K562 (cell line): ENCODE measurements around the gene ACP5. TPM values are rescaled to one million over a fixed set of nuclear protein-coding genes. Genes with fewer than 3 reads are reported as not detected.

Experiments used
- ATAC-seq: fragments of 200-7000 bp; cut with Tn5 transposase; 3 replicates; pipeline ENCODE4 v1.9.1; 2020; ENCODE audit warnings: moderate library complexity
- BruUV-seq: library from RNA; stranded (reverse); fragments of 400-500 nt; replicated peaks from 2 replicates; lab custom pipeline; 2021; lab: Mats Ljungman, UMichigan
- CTCF ChIA-PET: fragments of 300-600 bp; formaldehyde crosslinking; extraction: SDS; loops from one replicate; lab custom pipeline; 2021; ENCODE audit warnings: low intra/inter-chr PET ratio; lab: Yijun Ruan, JAX
- POLR2A ChIA-PET: fragments of 300-600, 350-650 bp; sonication (Branson Sonifier 250); formaldehyde crosslinking; extraction: SDS; loops from one replicate; lab custom pipeline; 2021; ENCODE audit warnings: antibody characterized with exemption, inconsistent platforms; lab: Yijun Ruan, JAX
- DNase-seq, 4 experiments: peaks; one replicate each; pipeline versions ENCODE4 v3.0.0 to v3.0.0-alpha.2; 2011 to 2018; ENCODE audit warnings: low spot score in 3 of 4, mixed read lengths in 3 of 4; ENCODE audit errors: extremely low read depth in 1 of 4
- FAIRE-seq: peaks from 2 replicates; lab custom pipeline; 2011; peaks lifted over from hg19 to GRCh38; lab: Jason Lieb, UNC
- H2AFZ ChIP-seq: 2 replicates; pipeline ENCODE4 v1.6.0; 2011; ENCODE audit warnings: low read depth, low read length, control low read depth, inconsistent platforms
- H3K27ac ChIP-seq: fragments of 200-600 bp; 3 replicates; pipeline ENCODE4 v1.8.0; 2011; ENCODE audit warnings: low read depth, mild to moderate bottlenecking, control low read depth, inconsistent platforms, low read length, moderate library complexity, mixed read lengths; ENCODE audit errors: extremely low read depth
- H3K27me3 ChIP-seq, 2 experiments: fragments of 300-600 bp in 1 of 2; 2 replicates in 1 of 2; 3 replicates in 1 of 2; pipeline versions ENCODE4 v1.6.0 to v1.8.0; 2011; ENCODE audit warnings: inconsistent platforms in 2 of 2, low read length in 2 of 2, mild to moderate bottlenecking in 1 of 2, mixed read lengths in 1 of 2, moderate library complexity in 1 of 2; ENCODE audit not compliant: control insufficient read depth in 2 of 2, insufficient read depth in 2 of 2
- H3K36me3 ChIP-seq: fragments of 300-600 bp; 3 replicates; pipeline ENCODE4 v1.8.0; 2011; ENCODE audit warnings: mild to moderate bottlenecking, low read length, inconsistent platforms; ENCODE audit not compliant: control insufficient read depth, insufficient read depth
- H3K4me1 ChIP-seq, 2 experiments: fragments of 200-600 bp in 1 of 2; replicated peaks in 1 of 2; 2 replicates in 1 of 2; 3 replicates in 1 of 2; pipeline versions ENCODE4 v1.5.1 to v1.8.0; 2011; ENCODE audit warnings: inconsistent platforms in 2 of 2, low read length in 2 of 2, mild to moderate bottlenecking in 1 of 2, mixed read lengths in 1 of 2, moderate library complexity in 1 of 2; ENCODE audit not compliant: control insufficient read depth in 2 of 2, insufficient read depth in 2 of 2
- H3K4me2 ChIP-seq: 2 replicates; pipeline ENCODE4 v1.6.1; 2011; ENCODE audit warnings: low read length, control low read depth, inconsistent platforms, mixed read lengths; ENCODE audit not compliant: insufficient read depth
- H3K4me3 ChIP-seq: fragments of 200-600 bp; sonication (generic), shearing (Covaris generic); 2 replicates; pipeline ENCODE4 v1.5.1; 2016; ENCODE audit warnings: control low read depth, inconsistent platforms
- H3K79me2 ChIP-seq: fragments of 200-600 bp; 3 replicates; pipeline ENCODE4 v1.8.0; 2011; ENCODE audit warnings: low read length, inconsistent platforms; ENCODE audit not compliant: control insufficient read depth, insufficient read depth
- H3K9ac ChIP-seq, 2 experiments: 2 replicates each; pipeline versions ENCODE4 v1.6.0 to v1.6.1; 2011; ENCODE audit warnings: low read depth in 2 of 2, low read length in 2 of 2, control low read depth in 1 of 2, inconsistent platforms in 1 of 2, mild to moderate bottlenecking in 1 of 2, mixed read lengths in 1 of 2; ENCODE audit not compliant: insufficient read depth in 1 of 2
- H3K9me1 ChIP-seq: one replicate; pipeline ENCODE4 v1.6.0; 2011; ENCODE audit warnings: inconsistent platforms, mild to moderate bottlenecking, low read length, moderate library complexity; ENCODE audit not compliant: control insufficient read depth, insufficient read depth
- H3K9me3 ChIP-seq: replicated peaks from 2 replicates; pipeline ENCODE4 v1.5.1; 2011; ENCODE audit warnings: low read depth, low read length, inconsistent platforms; ENCODE audit not compliant: control insufficient read depth, insufficient read depth
- H4K20me1 ChIP-seq: replicated peaks from 2 replicates; pipeline ENCODE4 v1.6.1; 2011; ENCODE audit warnings: low read length, inconsistent platforms, mixed read lengths; ENCODE audit not compliant: control insufficient read depth, insufficient read depth
- ARHGAP35 ChIP-seq: fragments of 450-650 bp; IDR thresholded peaks from 2 replicates; pipeline ENCODE4 v1.6.1; 2018; ENCODE audit not compliant: partially characterized antibody
- ARID3A ChIP-seq: IDR thresholded peaks from 2 replicates; pipeline ENCODE4 v1.6.1; 2012; ENCODE audit warnings: low read depth, low read length, improper control_type of control experiment, borderline replicate concordance
- CBFA2T2 ChIP-seq: fragments of 450-650 bp; conservative IDR thresholded peaks from 2 replicates; pipeline ENCODE4 v1.6.1; 2017; ENCODE audit warnings: mild to moderate bottlenecking
- CBFB ChIP-seq: sonication (generic); formaldehyde crosslinking; IDR thresholded peaks from 2 replicates; pipeline ENCODE4 v1.4.0; 2020; ENCODE audit warnings: mild to moderate bottlenecking, missing genetic modification reagents
- CEBPZ ChIP-seq: fragments of 150-350 bp; IDR thresholded peaks from 2 replicates; pipeline ENCODE4 v1.6.1; 2014; ENCODE audit warnings: low read depth, mild to moderate bottlenecking, low read length, borderline replicate concordance
- CREB3 ChIP-seq: fragments of 450-650 bp; conservative IDR thresholded peaks from 2 replicates; pipeline ENCODE4 v1.6.1; 2016; ENCODE audit warnings: missing genetic modification characterization, low read depth, mild to moderate bottlenecking, missing compliant biosample characterization, moderate library complexity
- GABPB2 ChIP-seq: fragments of 250-450 bp; sonication (Bioruptor Pico); conservative IDR thresholded peaks from 2 replicates; pipeline ENCODE4 v1.5.1; 2021; ENCODE audit warnings: mild to moderate bottlenecking
- HMBOX1 ChIP-seq: sonication (generic); IDR thresholded peaks from 2 replicates; pipeline ENCODE4 v1.6.1; 2016
- KDM2B ChIP-seq: fragments of 250-450 bp; sonication (Bioruptor Pico); IDR thresholded peaks from 2 replicates; pipeline ENCODE4 v1.8.0; 2021; ENCODE audit warnings: mild to moderate bottlenecking, moderate library complexity
- PHF21A ChIP-seq: fragments of 450-650 bp; IDR thresholded peaks from 2 replicates; pipeline ENCODE4 v1.6.1; 2017; ENCODE audit warnings: low read depth, borderline replicate concordance
- RBM22 ChIP-seq: fragments of 200-400 bp; formaldehyde crosslinking; IDR thresholded peaks from 2 replicates; pipeline ENCODE4 v1.6.1; 2018; ENCODE audit warnings: low read length, low read depth; ENCODE audit not compliant: poor library complexity, severe bottlenecking
- U2AF2 ChIP-seq: fragments of 200-400 bp; formaldehyde crosslinking; optimal IDR thresholded peaks from 2 replicates; pipeline ENCODE3; 2017; ENCODE audit warnings: low read depth, mild to moderate bottlenecking, low read length
- ZEB2 ChIP-seq: fragments of 450-650 bp; IDR thresholded peaks from 2 replicates; pipeline ENCODE4 v1.6.1; 2016
- ZNF253 ChIP-seq: fragments of 250-450 bp; sonication (Bioruptor Pico); conservative IDR thresholded peaks from 2 replicates; pipeline ENCODE4 v1.6.1; 2021; ENCODE audit warnings: mild to moderate bottlenecking
- ZNF785 ChIP-seq: fragments of 250-450 bp; sonication (Bioruptor Pico); IDR thresholded peaks from 2 replicates; pipeline ENCODE4 v1.4.0; 2020; ENCODE audit warnings: mild to moderate bottlenecking
- WGBS: fragments of 100-300 bp; shearing (Covaris generic); methylation state at CpG from one replicate; pipeline ENCODE4 v1.1.6; 2016; ENCODE audit warnings: low coverage, mixed read lengths; ENCODE audit not compliant: insufficient coverage; ENCODE audit errors: missing lambda C conversion rate; 5-methylcytosine and 5-hydroxymethylcytosine counted together
- in situ Hi-C: fragments of 300-500 bp; cut with MboI; formaldehyde crosslinking; loops from 4 replicates; pipeline ENCODE4 v1.15.0; 2018; ENCODE audit warnings: inconsistent platforms, mixed read lengths
- intact Hi-C: fragments of 100-400 bp; cut with micrococcal nuclease; formaldehyde crosslinking; loops from 2 replicates; pipeline ENCODE4 v1.14.2; 2022
- polyA plus RNA-seq, 8 experiments: library from polyadenylated mRNA; depleted of rRNA in 4 of 8; stranded (reverse) in 5 of 8; unstranded in 3 of 8; fragments of >200 nt; fragmentation: Nextera tagmentation in 2 of 8; fragmentation: Illumina TruSeq in 1 of 8; extraction: Ambion mirVana in 2 of 8; extraction: Trizol in 1 of 8; gene quantifications; 2 replicates each; pipeline versions ENCODE4 v1.2.1 to v1.2.3, GENCODE V29; 2011 to 2014; ENCODE audit warnings: inconsistent platforms in 1 of 8, missing spikeins in 1 of 8
- total RNA-seq, 7 experiments: library from RNA; depleted of rRNA in 6 of 7; stranded (reverse); fragments of >200 nt in 6 of 7; fragmentation: Illumina TruSeq in 2 of 7; extraction: Trizol in 2 of 7; gene quantifications; 2 replicates each; pipeline versions ENCODE4 v1.2.1 to v1.2.3, GENCODE V29; 2011 to 2021; ENCODE audit warnings: low replicate concordance in 1 of 7

The ACP5 gene
- total and polyA plus RNA-seq, 9 of the 15 experiments (the other 6 are each of a cell fraction or from before 2014, with no cell fraction given) = 0.06 to 1.1 (median 0.31) TPM; not detected in 1

GRCh38 chr19:11538232-11539036 lies 39.0 kb downstream of the ACP5 start, which contains the start of gene CNN1:
TSS of gene CNN1 (plus strand) at chr19:11538851. CDS start at chr19:11538928, 77 bp downstream.
- ChIA-PET CTCF (no interaction called here), POLR2A (interaction anchor here (0.6 to 1.2 kb wide), 7 partner anchors 9 to 1123 kb away, joined by 3 to 7 read pairs (median 3); partner anchors contain the start of genes ECSIT and ELOF1)
- Histone ChIP-seq H4K20me1 (no peaks in the 10 kb centered on the region), H3K9ac (peak within 1 kb of the TSS; percentile 48 to 88), H3K27me3 (no peaks in the 10 kb centered on the region), H3K4me1 (peaks cover 30 to 49% of the 10 kb centered on the region in 2 experiments; a peak in 4 of 5 replicates), H3K79me2 (no peaks in the 10 kb centered on the region), H2AFZ (peak within 1 kb of the TSS; percentile 66), H3K4me3 (peak within 1 kb of the TSS; percentile 31; the same call in 1 of the 2 replicates), H3K4me2 (peak within 1 kb of the TSS; percentile 70), H3K36me3 (no peaks in the 10 kb centered on the region), H3K27ac (peak within 1 kb of the TSS; percentile 36), H3K9me1 (no peaks in the 10 kb centered on the region), H3K9me3 (no peaks in the 10 kb centered on the region)
- intact Hi-C loops = loop anchor here (5.0 kb wide), 1 partner anchor 41 kb away; no protein-coding TSS in a partner anchor
- in situ Hi-C loops = no loop called here
- 27% methylated on average over 20 of the region's 21 CpGs for WGBS
- BruUV-seq = no TSS peak
- peak; percentile 78 to 83 (median 80) for DNase-seq
- peak; percentile 64 for ATAC-seq
- FAIRE-seq = no peak
- TF ChIP-seq ARID3A (no peak), CREB3 (tag) (no peak), PHF21A (no peak), ZNF253 (CRISPR knock-in tag) (no peak), U2AF2 (no peak), HMBOX1 (0 out of 2 replicates have a peak, but pooled peaks have one; percentile 26), ZNF785 (CRISPR knock-in tag) (no peak), CBFA2T2 (no peak), CBFB (no peak), RBM22 (no peak), ZEB2 (no peak), KDM2B (CRISPR knock-in tag) (no peak), GABPB2 (CRISPR knock-in tag) (no peak), ARHGAP35 (no peak), CEBPZ (no peak)
